Fibroblast of the aortic adventitia (primary cell): ENCODE measurements around the gene GLIPR2. TPM values are rescaled to one million over a fixed set of nuclear protein-coding genes. Genes with fewer than 3 reads are reported as not detected.

Experiments used
- DNase-seq: peaks from one replicate; pipeline ENCODE4 v3.0.0-alpha.2; 2010; ENCODE audit warnings: low read depth
- H3K4me3 ChIP-seq: 2 replicates; pipeline ENCODE4 v1.5.1; 2011; ENCODE audit warnings: low read depth, mild to moderate bottlenecking, control low read depth, low read length, moderate library complexity
- CTCF ChIP-seq: IDR thresholded peaks from 2 replicates; pipeline ENCODE4 v1.5.1; 2011; ENCODE audit warnings: mild to moderate bottlenecking, low read length, control low read depth, inconsistent platforms; ENCODE audit not compliant: insufficient read depth
- total RNA-seq: library from RNA; depleted of rRNA; stranded (reverse); fragments of >200 nt; gene quantifications from 2 replicates; pipeline ENCODE4 v1.2.3, GENCODE V29; 2012; ENCODE audit warnings: low replicate concordance

GLIPR2 gene
- total RNA-seq, 1 donor = 36.6 TPM

GRCh38 chr9:36137392-36138004 lies 965 bp downstream of the GLIPR2 start:
- peak overlapping the region; percentile 78 for H3K4me3 ChIP-seq
- DNase-seq = peak; percentile 36
- no peak for TF ChIP-seq CTCF

- H3K4me3 ChIP-seq = no peak overlapping the region
- DNase-seq = no peak
- TF ChIP-seq CTCF = no peak
Observed at GRCh38 chr9:36138496-36138895, 2.0 kb downstream of the GLIPR2 start.

GRCh38 chr9:36138901-36139300 lies 2.4 kb downstream of the GLIPR2 start:
- DNase-seq = no peak
- no peak overlapping the region for H3K4me3 ChIP-seq
- TF ChIP-seq CTCF = no peak

GRCh38 chr9:36140086-36141084 lies 3.9 kb downstream of the GLIPR2 start:
- no peak for DNase-seq
- TF ChIP-seq CTCF = no peak
- H3K4me3 ChIP-seq = no peak overlapping the region

- peak; percentile 46 for DNase-seq
- TF ChIP-seq CTCF = peak; percentile 60
- H3K4me3 ChIP-seq = no peak overlapping the region
Observed at GRCh38 chr9:36141288-36141687, 4.8 kb downstream of the GLIPR2 start.

GRCh38 chr9:36141761-36142160 lies 5.2 kb downstream of the GLIPR2 start:
- no peak for TF ChIP-seq CTCF
- no peak overlapping the region for H3K4me3 ChIP-seq

More at GRCh38 chr9:36141761-36142160, 5.2 kb downstream of the GLIPR2 start:
- no peak for DNase-seq
